SK-MEL-5 (cell line): Measurements from ENCODE around the gene CRYBG1. TPM values are rescaled to one million over a fixed set of nuclear protein-coding genes. Genes with fewer than 3 reads are reported as not detected.
A peak's percentile ranks its signal among the peaks of the same experiment; 100 is the strongest.

Experiments used
- DNase-seq: peaks from one replicate; pipeline ENCODE4 v3.0.0-alpha.2; 2016; ENCODE audit warnings: low read depth, low spot score
- in situ Hi-C: cut with HindIII; loops from 2 replicates; pipeline ENCODE4 v1.10.0; 2016; ENCODE audit warnings: low sequenced_read_pairs, high pct_unique_total_duplicates, low pct_unique_long_range_greater_than_20kb
- small RNA-seq, 2 experiments: library from RNA; depleted of rRNA; stranded (forward); fragments of <200 nt; gene quantifications; one replicate each; pipeline ENCODE3, GENCODE V24; 2014
- total RNA-seq: library from RNA; depleted of rRNA; stranded (reverse); fragments of >200 nt; shearing (Covaris generic); gene quantifications from 2 replicates; pipeline ENCODE4 v1.2.3, GENCODE V29; 2014; rRNA removed

CRYBG1 gene
- total RNA-seq, 1 experiment from 2014 or later, result 0.05 TPM

DNA sequence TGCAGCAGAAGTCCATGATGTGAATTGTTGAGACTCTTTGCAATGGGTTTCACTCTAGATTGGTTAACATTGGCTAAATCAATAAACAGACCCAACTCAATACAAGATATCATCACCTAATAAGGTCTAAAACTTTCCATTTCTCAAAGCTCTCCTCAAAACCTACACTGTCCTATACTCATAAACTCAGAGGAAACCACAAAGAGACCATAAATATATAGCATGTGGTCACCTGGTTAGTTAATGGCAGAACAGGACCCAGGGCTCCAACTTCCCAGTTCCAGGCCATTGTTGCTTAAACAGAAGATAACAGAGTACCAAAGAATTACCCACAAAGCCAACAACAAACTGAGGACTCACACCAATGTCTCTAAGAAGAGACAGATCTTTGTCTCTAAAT, 256.8 kb downstream of the CRYBG1 start:
- no peak for DNase-seq
- in situ Hi-C loops, result no loop called here

- DNase-seq, result no peak
Observed at GRCh38 chr6:106617857-106618256, 257.3 kb downstream of the CRYBG1 start.

DNA sequence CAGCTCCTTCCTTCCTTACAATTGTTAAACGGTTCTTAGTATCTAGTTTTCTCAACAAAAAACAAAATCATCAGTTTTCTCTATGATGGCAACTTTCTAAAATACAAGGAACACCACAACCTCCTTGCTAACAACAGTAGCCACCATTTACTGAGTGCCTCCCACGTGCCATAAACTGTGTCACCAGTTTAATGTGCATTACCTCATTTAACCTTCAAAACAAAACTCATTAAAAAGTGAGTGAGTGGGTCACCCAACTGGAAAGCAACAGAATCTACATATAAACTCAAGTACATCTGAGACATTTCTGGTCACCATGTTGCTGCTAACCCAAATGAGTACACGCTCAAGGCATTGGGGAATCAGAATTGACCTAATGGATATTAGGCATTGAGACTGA, 257.8 kb downstream of the CRYBG1 start:
- no peak for DNase-seq
- in situ Hi-C loops, result no loop called here

More at GRCh38 chr6:106617857-106618256, 257.3 kb downstream of the CRYBG1 start:
- in situ Hi-C loops, result no loop called here

- in situ Hi-C loops, result no loop called here
- no peak for DNase-seq
Observed at GRCh38 chr6:106619223-106619622, 258.7 kb downstream of the CRYBG1 start.

DNA sequence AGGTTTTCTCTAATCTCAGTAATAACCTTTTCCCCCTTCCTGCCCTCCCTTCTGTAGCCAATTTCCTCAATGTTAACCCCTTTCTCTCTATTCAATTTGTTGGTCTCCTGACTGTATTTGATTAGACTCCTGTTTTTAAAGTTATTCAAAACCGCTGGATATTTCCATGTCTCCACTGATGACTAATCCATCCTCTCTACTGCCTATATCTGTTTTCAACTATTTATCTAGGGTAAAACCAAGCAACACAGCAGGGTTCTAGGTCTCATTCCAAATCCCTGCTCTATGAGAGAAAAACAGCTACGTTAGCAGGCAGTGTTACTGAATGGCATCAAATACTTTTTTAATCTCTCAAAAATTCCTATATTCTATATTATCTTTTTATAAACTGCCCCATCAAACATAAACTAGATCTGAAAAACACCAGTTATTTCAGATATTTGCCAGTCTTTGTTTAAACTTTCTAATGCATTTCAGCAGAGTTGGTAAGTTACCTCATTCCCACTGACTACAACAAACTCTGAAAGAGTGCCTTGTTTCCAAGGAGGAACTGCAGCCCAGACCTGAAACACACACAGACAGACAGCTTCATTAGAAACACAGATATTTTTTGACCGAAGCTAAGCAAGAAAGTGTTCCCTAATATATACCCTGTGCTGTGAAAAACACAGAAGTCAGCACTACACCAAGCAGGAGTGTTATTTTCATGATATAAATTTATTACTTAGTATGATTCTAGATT, 260.6 kb downstream of the CRYBG1 start:
- DNase-seq, result peak; percentile 33
- in situ Hi-C loops, result no loop called here

Small RNAs within 50 kb of the gene (small RNA-seq; reads per million reads assigned to genes)
- gene RF00019 (0 reads per million in 2 experiments), gene RNA5SP211 (0 to 1.8 reads per million in 2 experiments), gene RNU6-527P (0 reads per million in 2 experiments)

Other genes starting within 250 kb of the CRYBG1 start
- gene ATG5, start 35.0 kb upstream of the CRYBG1 start, total RNA-seq, result 27.8 and 32.6 TPM in 2 replicates